ENCODE data around the gene G6PC3.

DNA sequence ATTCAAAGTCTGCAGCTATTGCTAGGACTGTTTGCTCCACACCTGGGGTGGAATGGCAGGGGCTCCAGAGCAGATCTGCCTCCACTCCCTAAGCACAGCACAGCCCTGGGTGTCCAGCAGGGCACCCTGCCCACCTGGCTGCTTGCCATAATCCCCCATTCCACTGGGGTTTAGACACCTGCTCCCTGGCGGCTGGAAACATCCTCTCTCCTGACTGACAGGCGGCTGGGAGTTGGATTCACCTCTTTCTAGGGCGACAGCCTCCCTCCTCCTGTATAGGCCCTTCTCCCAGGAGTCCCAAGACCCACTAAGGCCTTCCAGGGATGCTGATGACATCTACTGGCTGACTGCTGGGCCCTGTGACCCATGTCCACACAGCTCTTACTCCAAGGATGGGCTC lies 34.9 kb downstream of the G6PC3 start:
- TF ChIP-seq CTCF (IDR thresholded peaks at IDR 0.05; ENCODE audit: low read length) (no peak), EZH2 (optimal IDR thresholded peaks at IDR 0.05; ENCODE audit: low read depth, low read length) (no peak), EZH2phosphoT487 (IDR thresholded peaks at IDR 0.05; ENCODE audit: low read length) (no peak)

Data from MM.1S (cell line).